ENCODE measurements around the gene PRSS35. TPM values are rescaled to one million over a fixed set of nuclear protein-coding genes. Genes with fewer than 3 reads are reported as not detected.
"Not testable (repeated sequence)": the region's sequence is repeated elsewhere in the genome, so short reads cannot be mapped to it uniquely, and the experiment has no call there.

Gene PRSS35
- total RNA-seq, 6 experiments from 2014 or later: 0.30 to 0.78 (median 0.46) TPM

- no peak overlapping the region for H3K4me3 Mint-ChIP-seq
- peaks cover 3% of the 10 kb centered on the region for H3K27me3 Mint-ChIP-seq (ENCODE audit: insufficient read depth)
- no peaks in the 10 kb centered on the region for H3K36me3 Mint-ChIP-seq (ENCODE audit: low read depth)
- no peak for DNase-seq
- H3K9me3 Mint-ChIP-seq: no peaks in the 10 kb centered on the region
- TF ChIP-seq CTCF (IDR thresholded peaks at IDR 0.05): no peak
- H3K27ac Mint-ChIP-seq: no peak overlapping the region
- H3K4me1 Mint-ChIP-seq (ENCODE audit: low read depth): no peaks in the 10 kb centered on the region
These were observed 31.9 kb upstream of the PRSS35 start for GRCh38 chr6:83480470-83480869.

DNA sequence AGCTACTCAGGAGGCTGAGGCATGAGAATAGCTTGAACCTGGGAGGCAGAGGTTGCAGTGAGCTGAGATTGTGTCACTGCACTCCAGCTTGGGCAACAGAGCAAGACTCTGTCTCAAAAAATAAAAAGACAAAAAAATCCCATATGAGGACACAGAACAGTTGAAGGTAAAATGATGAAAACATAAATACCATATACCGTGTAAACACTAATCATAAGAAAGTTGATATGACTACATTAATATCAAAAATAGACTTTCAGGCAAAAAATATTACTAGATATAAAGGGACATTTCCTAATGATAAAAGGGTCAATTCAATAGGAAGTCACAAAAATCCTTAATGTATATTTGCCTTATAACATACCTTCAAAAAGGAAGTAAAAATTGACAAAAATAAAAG is 30.4 kb upstream of the PRSS35 start:
- not testable (repeated sequence) for H3K27ac Mint-ChIP-seq; H3K27me3 Mint-ChIP-seq (ENCODE audit: insufficient read depth); H3K9me3 Mint-ChIP-seq; H3K36me3 Mint-ChIP-seq (ENCODE audit: low read depth); DNase-seq; H3K4me1 Mint-ChIP-seq (ENCODE audit: low read depth); H3K4me3 Mint-ChIP-seq

DNA sequence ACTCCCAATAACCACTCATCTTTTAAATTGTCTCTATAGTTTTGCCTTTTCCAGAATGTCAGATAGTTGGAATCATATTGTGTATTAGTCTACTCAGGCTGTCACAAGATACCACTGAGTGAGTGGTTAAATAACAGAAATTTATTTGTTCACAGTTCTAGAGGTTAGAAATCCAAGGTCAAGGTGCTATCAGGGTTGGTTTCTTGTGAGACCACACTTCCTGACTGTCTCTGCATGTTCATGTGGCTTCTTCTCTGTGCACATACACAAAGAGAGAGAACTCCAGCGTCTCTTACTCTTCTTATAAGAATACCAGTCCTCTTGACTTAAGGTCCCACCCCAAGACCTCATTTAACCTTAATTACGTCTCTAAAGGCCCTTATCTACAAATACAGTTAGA is 23.9 kb upstream of the PRSS35 start:
- Mint-ChIP-seq H3K27me3 (ENCODE audit: insufficient read depth) (peaks cover 10% of the 10 kb centered on the region), H3K27ac (no peak overlapping the region), H3K4me1 (ENCODE audit: low read depth) (no peaks in the 10 kb centered on the region), H3K4me3 (no peak overlapping the region), H3K9me3 (no peaks in the 10 kb centered on the region), H3K36me3 (ENCODE audit: low read depth) (no peaks in the 10 kb centered on the region)
- no peak for DNase-seq
- TF ChIP-seq CTCF (IDR thresholded peaks at IDR 0.05): no peak

- no peak for TF ChIP-seq CTCF (IDR thresholded peaks at IDR 0.05)
- DNase-seq: no peak
- Mint-ChIP-seq H3K27ac (no peak overlapping the region), H3K9me3 (no peaks in the 10 kb centered on the region), H3K27me3 (ENCODE audit: insufficient read depth) (peaks cover 10% of the 10 kb centered on the region), H3K4me1 (ENCODE audit: low read depth) (no peaks in the 10 kb centered on the region), H3K4me3 (no peak overlapping the region), H3K36me3 (ENCODE audit: low read depth) (no peaks in the 10 kb centered on the region)
These were observed 23.5 kb upstream of the PRSS35 start for GRCh38 chr6:83488861-83489260.

- Mint-ChIP-seq H3K27ac (no peak overlapping the region), H3K9me3 (no peaks in the 10 kb centered on the region), H3K27me3 (ENCODE audit: insufficient read depth) (peaks cover 13% of the 10 kb centered on the region), H3K4me3 (no peak overlapping the region), H3K4me1 (ENCODE audit: low read depth) (no peaks in the 10 kb centered on the region), H3K36me3 (ENCODE audit: low read depth) (no peaks in the 10 kb centered on the region)
- no peak for TF ChIP-seq CTCF (IDR thresholded peaks at IDR 0.05)
- no peak for DNase-seq
These were observed 22.0 kb upstream of the PRSS35 start for GRCh38 chr6:83490217-83490807.

DNA sequence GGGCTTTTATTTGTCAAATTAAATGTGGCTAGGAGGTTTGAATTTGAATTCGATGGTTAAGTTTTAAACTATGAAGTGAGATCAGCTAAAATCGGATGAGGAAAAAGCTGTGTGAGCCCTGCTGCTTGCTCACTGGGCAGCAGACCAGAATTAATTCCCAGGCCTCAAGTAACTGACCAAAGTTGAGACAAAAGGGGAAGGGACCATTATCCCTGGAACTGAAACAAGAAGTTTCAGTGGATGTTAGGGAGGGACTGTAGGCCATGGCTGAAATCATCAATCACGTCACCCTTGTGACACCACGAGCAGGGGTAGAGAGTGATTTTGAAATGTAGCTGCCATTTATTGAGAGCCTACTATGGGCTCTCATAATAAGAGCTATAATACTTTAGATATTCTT is 7.0 kb upstream of the PRSS35 start:
- Mint-ChIP-seq H3K4me3 (no peak overlapping the region), H3K4me1 (ENCODE audit: low read depth) (peaks cover 13% of the 10 kb centered on the region), H3K9me3 (no peaks in the 10 kb centered on the region), H3K27me3 (ENCODE audit: insufficient read depth) (peaks cover 4% of the 10 kb centered on the region), H3K27ac (no peak overlapping the region), H3K36me3 (ENCODE audit: low read depth) (no peaks in the 10 kb centered on the region)
- no peak for TF ChIP-seq CTCF (IDR thresholded peaks at IDR 0.05)
- no peak for DNase-seq

All from HFFc6 (cell line).